ENCODE results near the gene ANGPTL3.
"Not testable (repeated sequence)": the region's sequence is repeated elsewhere in the genome, so short reads cannot be mapped to it uniquely, and the experiment has no call there.

The ANGPTL3 gene, protein sequence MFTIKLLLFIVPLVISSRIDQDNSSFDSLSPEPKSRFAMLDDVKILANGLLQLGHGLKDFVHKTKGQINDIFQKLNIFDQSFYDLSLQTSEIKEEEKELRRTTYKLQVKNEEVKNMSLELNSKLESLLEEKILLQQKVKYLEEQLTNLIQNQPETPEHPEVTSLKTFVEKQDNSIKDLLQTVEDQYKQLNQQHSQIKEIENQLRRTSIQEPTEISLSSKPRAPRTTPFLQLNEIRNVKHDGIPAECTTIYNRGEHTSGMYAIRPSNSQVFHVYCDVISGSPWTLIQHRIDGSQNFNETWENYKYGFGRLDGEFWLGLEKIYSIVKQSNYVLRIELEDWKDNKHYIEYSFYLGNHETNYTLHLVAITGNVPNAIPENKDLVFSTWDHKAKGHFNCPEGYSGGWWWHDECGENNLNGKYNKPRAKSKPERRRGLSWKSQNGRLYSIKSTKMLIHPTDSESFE

DNA sequence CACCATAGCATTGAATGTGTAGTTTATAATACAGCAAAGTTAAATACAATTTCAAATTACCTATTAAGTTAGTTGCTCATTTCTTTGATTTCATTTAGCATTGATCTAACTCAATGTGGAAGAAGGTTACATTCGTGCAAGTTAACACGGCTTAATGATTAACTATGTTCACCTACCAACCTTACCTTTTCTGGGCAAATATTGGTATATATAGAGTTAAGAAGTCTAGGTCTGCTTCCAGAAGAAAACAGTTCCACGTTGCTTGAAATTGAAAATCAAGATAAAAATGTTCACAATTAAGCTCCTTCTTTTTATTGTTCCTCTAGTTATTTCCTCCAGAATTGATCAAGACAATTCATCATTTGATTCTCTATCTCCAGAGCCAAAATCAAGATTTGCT, at the start of gene ANGPTL3:
Gene ANGPTL3, plus strand, starts transcription at position 240 of the 400 bp plus-strand sequence. Its CDS starts 47 bp downstream, at position 287.
- DNase-seq (ENCODE audit: low read depth in 2 of 2): no peak

DNA sequence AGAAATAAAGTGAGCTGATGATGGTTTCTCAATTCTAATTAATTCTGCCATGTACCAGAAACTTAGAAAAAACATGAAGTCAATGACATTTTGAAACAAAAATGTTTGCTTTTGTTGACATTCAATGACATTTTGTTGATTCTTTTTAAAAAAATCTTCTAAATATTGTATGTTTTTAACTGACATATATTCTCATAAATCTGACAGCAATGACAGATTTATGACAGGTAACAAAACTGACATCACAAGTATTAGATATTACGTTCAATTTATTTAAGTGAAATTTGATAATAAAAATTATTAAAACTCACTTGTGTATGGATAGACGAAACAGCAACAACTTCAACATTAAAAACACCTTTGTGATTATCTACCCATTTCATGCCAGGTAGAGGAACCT, 36.0 kb upstream of the ANGPTL3 start:
- DNase-seq (ENCODE audit: low read depth in 2 of 2): no peak

DNA sequence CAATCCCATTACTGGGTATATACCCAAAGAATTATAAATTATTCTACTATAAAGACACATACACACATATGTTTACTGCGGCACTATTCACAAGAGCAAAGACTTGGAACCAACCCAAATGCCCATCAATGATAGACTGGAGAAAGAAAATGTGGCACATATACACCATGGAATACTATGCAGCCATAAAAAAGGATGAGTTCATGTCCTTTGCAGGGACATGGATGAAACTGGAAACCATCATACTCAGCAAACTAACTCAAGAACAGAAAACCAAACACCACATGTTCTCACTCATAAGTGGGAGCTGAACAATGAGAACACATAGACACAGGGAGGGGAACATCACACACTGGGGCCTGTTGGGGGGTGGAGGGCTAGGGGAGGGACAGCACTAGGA, 30.1 kb upstream of the ANGPTL3 start:
- not testable (repeated sequence) for DNase-seq (ENCODE audit: low read depth in 2 of 2)

GRCh38 chr1:62567926-62568325, 29.4 kb upstream of the ANGPTL3 start:
- DNase-seq (ENCODE audit: low read depth in 2 of 2): not testable (repeated sequence)

GRCh38 chr1:62571517-62571916, 25.8 kb upstream of the ANGPTL3 start:
- DNase-seq (ENCODE audit: low read depth in 2 of 2): not testable (repeated sequence)

- DNase-seq (ENCODE audit: low read depth in 2 of 2): no peak
These were observed 24.8 kb upstream of the ANGPTL3 start for GRCh38 chr1:62572476-62572875.

- no peak for DNase-seq (ENCODE audit: low read depth in 2 of 2)
These were observed 23.6 kb upstream of the ANGPTL3 start for GRCh38 chr1:62573675-62574074.

DNA sequence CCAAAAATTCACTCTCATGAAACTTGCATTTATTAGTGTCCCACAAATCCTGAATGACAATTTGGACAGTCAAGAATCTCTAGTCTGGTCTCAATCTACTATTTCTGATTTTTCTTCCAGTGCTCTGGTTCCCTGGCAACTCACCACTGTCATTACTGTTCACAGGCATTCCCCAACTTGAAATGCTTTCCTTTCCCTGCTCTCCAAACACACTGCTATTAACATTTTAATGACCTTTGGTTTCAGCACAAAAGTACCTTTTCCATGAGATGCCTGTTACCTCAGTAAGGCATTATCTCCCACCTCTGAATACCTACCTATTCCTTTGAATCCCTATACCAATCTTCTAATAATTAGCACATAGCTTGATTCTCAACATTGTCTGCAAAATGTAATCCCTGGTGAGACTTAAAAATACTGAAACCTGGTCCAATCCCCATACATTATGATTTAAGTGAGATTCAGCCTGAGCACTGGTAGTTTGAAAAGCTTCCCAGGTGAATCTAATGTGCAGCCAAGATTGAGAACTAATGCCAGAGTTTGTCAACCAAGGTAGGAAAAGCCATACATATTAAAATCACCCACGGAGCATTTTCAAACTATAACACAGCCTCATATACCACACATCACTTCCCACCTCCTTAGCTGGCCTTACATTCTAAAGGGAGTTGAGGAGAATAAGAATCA, 11.7 kb upstream of the ANGPTL3 start:
- no peak for DNase-seq (ENCODE audit: low read depth in 2 of 2)

GRCh38 chr1:62588000-62588399, 9.3 kb upstream of the ANGPTL3 start:
- DNase-seq (ENCODE audit: low read depth in 2 of 2): no peak

DNA sequence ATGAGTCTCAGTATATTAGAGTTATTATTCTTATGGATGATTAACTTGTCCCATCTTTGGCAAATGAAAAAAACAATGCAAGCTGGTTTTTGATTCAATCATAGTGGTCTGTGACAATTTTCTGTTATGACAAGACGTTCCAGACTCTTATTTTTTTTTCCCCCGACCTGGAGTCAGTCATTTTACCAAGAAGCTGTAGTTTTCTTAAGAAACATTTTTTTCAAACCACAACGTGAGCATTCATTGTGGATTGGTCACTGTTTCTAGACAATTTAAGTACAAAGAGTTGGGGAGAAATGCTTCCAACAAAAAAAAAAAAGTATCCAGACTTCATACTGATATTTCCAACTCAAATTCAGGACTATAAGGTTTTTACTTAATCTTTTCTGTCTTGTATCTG, 8.0 kb upstream of the ANGPTL3 start:
- no peak for DNase-seq (ENCODE audit: low read depth in 2 of 2)

- no peak for DNase-seq (ENCODE audit: low read depth in 2 of 2)
These were observed 6.9 kb upstream of the ANGPTL3 start for GRCh38 chr1:62590255-62590969.

DNA sequence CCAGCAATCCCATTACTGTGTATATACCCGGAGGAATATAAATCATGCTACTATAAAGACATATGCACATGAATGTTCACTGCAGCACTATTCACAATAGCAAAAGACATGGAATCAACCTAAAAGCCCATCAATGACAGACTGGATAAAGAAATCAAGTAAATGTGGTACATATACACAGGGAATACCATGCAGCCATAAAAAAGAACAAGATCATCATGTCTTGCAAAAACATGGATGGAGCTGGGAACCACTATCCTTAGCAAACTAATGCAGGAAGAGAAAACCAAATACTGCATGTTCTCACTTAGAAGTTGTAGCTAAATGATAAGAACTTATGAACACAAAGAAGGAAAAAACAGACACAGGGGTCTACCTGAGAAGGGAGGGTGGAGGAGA, 6.4 kb upstream of the ANGPTL3 start:
- DNase-seq (ENCODE audit: low read depth in 2 of 2): no peak

DNA sequence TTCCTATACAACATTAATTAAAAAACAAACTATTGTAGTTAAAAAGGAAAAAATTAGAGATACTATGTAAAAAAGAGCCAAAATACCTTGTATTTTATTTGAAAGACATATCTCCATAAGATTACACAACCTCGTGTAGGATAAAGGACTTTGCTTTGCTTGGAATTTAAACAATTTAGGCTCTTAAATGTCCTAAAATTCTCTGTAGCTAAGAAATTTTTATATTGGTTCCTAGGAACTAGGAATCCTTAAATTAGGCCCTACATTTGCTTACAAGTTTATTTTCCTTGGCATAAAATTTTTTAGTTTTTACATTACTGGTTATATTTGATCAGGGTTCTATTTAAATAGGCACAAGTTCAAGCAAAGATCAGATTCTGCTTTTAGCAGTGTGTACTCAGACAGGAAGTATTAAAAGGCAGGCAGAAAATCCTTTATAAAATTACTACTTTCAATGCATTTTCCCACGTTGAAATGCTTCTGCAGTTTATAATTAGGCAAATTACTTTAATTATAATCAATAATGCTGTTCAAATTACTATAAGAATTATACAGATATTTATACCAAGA, 3.4 kb upstream of the ANGPTL3 start:
- no peak for DNase-seq (ENCODE audit: low read depth in 2 of 2)

DNA sequence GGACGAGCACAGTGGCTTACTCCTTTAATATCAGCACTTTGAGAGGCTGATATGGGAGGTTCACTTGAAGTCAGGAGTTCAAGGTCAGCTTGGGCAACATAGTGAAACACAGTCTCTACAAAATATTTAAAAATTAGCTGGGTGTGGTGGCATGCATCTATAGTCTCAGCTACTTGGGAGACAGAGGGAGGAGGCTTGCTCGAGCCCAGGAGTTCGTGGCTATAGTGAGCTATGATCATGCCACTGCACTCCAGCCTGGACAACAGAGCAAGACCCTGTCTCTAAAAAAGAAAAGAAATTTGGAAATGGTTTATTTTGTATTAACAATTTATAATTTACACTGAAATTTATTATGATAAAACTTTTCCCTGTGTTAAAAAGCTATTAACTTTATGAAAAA, 1.7 kb upstream of the ANGPTL3 start:
- DNase-seq (ENCODE audit: low read depth in 2 of 2): no peak

GRCh38 chr1:62599044-62599443, 1.7 kb downstream of the ANGPTL3 start:
- DNase-seq (ENCODE audit: low read depth in 2 of 2): no peak

DNA sequence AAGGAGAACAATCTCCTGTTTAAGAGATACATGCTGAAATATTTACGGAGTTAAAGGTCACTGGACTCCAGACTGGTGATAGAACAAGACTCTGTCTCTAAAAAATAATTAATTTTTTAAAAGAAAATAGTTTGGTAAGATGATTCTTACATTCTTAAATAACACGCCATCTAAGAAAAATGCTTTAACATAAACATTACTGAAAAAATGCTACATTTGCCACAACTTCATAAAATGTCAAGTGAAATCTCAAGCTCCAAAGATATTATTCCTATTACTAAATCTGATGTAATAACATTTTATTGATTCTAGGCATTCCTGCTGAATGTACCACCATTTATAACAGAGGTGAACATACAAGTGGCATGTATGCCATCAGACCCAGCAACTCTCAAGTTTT, 4.1 kb downstream of the ANGPTL3 start:
- no peak for DNase-seq (ENCODE audit: low read depth in 2 of 2)

GRCh38 chr1:62608905-62609304, 11.6 kb downstream of the ANGPTL3 start:
- DNase-seq (ENCODE audit: low read depth in 2 of 2): no peak

DNA sequence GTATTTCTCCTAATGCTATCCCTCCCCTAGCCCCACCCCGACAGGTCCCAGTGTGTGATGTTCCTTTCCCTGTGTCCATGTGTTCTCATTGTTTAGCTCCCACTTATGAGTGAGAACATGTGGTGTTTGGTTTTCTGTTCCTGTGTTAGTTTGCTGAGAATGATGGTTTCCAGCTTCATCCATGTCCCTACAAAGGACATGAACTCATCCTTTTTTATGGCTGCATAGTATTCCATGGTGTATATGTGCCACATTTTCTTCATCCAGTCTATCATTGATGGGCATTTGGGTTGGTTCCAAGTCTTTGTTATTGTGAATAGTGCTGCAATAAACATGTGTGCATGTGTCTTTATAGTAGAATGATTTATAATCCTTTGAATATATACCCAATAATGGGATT, 13.3 kb downstream of the ANGPTL3 start:
- DNase-seq (ENCODE audit: low read depth in 2 of 2): not testable (repeated sequence)

- no peak for DNase-seq (ENCODE audit: low read depth in 2 of 2)
These were observed 15.4 kb downstream of the ANGPTL3 start for GRCh38 chr1:62612770-62613169.

GRCh38 chr1:62613325-62613727, 16.0 kb downstream of the ANGPTL3 start:
- DNase-seq (ENCODE audit: low read depth in 2 of 2): no peak

- DNase-seq (ENCODE audit: low read depth in 2 of 2): no peak
These were observed 16.6 kb downstream of the ANGPTL3 start for GRCh38 chr1:62613890-62614289.

- DNase-seq (ENCODE audit: low read depth in 2 of 2): no peak
These were observed 24.6 kb downstream of the ANGPTL3 start for GRCh38 chr1:62621907-62622306.
